Endodermal cell (in vitro differentiated cells): Measurements from ENCODE around the gene RPTOR. TPM values are rescaled to one million over a fixed set of nuclear protein-coding genes. Genes with fewer than 3 reads are reported as not detected.

Experiments
- DNase-seq: peaks from one replicate; pipeline ENCODE4 v3.0.0-alpha.2; 2017
- H3K27ac ChIP-seq: 2 replicates; pipeline ENCODE4 v1.5.1; 2013; ENCODE audit warnings: mild to moderate bottlenecking, low read depth, low read length, moderate library complexity
- H3K27me3 ChIP-seq: 2 replicates; pipeline ENCODE4 v1.6.1; 2013; ENCODE audit warnings: mild to moderate bottlenecking, low read length, moderate library complexity; ENCODE audit not compliant: insufficient read depth, control insufficient read depth, poor library complexity, severe bottlenecking
- H3K36me3 ChIP-seq: 2 replicates; pipeline ENCODE4 v1.7.0; 2013; ENCODE audit warnings: mild to moderate bottlenecking, low read length, moderate library complexity; ENCODE audit not compliant: control insufficient read depth, insufficient read depth
- H3K4me1 ChIP-seq: one replicate; pipeline ENCODE4 v1.7.0; 2013; ENCODE audit warnings: low read length; ENCODE audit not compliant: control insufficient read depth, insufficient read depth
- H3K4me3 ChIP-seq: 2 replicates; pipeline ENCODE4 v1.5.1; 2013; ENCODE audit warnings: mild to moderate bottlenecking, low read length, moderate library complexity
- H3K9ac ChIP-seq: 2 replicates; pipeline ENCODE4 v1.6.1; 2013; ENCODE audit warnings: mild to moderate bottlenecking, low read length, moderate library complexity; ENCODE audit not compliant: poor library complexity, severe bottlenecking; ENCODE audit errors: extremely low read depth
- H3K9me3 ChIP-seq: 2 replicates; pipeline ENCODE4 v1.6.1; 2013; ENCODE audit warnings: mild to moderate bottlenecking, low read length, moderate library complexity; ENCODE audit not compliant: control insufficient read depth
- H3K27ac Mint-ChIP-seq: 2 replicates; pipeline ENCODE4 v1.8.0; 2020; ENCODE audit warnings: mixed read lengths
- H3K27me3 Mint-ChIP-seq: 2 replicates; pipeline ENCODE4 v1.8.0; 2021; ENCODE audit warnings: mild to moderate bottlenecking, mixed read lengths; ENCODE audit not compliant: insufficient read depth
- H3K36me3 Mint-ChIP-seq: 2 replicates; pipeline ENCODE4 v1.8.0; 2020; ENCODE audit warnings: low read depth, mixed read lengths
- H3K4me1 Mint-ChIP-seq: 2 replicates; pipeline ENCODE4 v1.8.0; 2020; ENCODE audit warnings: mixed read lengths
- H3K4me3 Mint-ChIP-seq: 2 replicates; pipeline ENCODE4 v1.8.0; 2020; ENCODE audit warnings: mild to moderate bottlenecking, moderate library complexity, mixed read lengths
- H3K9me3 Mint-ChIP-seq: 2 replicates; pipeline ENCODE4 v1.8.0; 2020; ENCODE audit warnings: mild to moderate bottlenecking, mixed read lengths
- CTCF ChIP-seq: fragments of 200-600 bp; sonication (generic); conservative IDR thresholded peaks from 2 replicates; pipeline ENCODE4 v1.5.0; 2021; ENCODE audit warnings: antibody characterized with exemption, mild to moderate bottlenecking
- WGBS, 2 experiments: methylation state at CpG; one replicate each; pipeline versions ENCODE4 v1.1.5 to v1.1.7; 2013; ENCODE audit warnings: missing lambda C conversion rate in 2 of 2, mixed read lengths in 1 of 2; ENCODE audit not compliant: insufficient coverage in 1 of 2, insufficient read length in 1 of 2; 5-methylcytosine and 5-hydroxymethylcytosine counted together
- total RNA-seq, 2 donors: library from RNA; stranded (reverse); fragmentation: NEBNext Ultra II Directional in 1 of 2; extraction: Animal tissue kit (Norgen Biotek cat#: 25700) in 1 of 2; gene quantifications; 2 replicates in 1 of 2; 3 replicates in 1 of 2; pipeline ENCODE4 v1.2.1, GENCODE V29; 2021

Gene RPTOR
- total RNA-seq, 2 donors from 2014 or later, result 45.1 to 53.4 TPM

- peaks cover 17% of the 10 kb centered on the region for H3K9me3 Mint-ChIP-seq
Measured at GRCh38 chr17:80860703-80861417, 316.2 kb downstream of the RPTOR start.

GRCh38 chr17:80861418-80861815 lies 316.8 kb downstream of the RPTOR start:
- Mint-ChIP-seq H3K27ac (no peak overlapping the region), H3K36me3 (peaks cover 25% of the 10 kb centered on the region), H3K4me3 (no peak overlapping the region), H3K4me1 (peaks cover 4% of the 10 kb centered on the region), H3K9me3 (peaks cover 17% of the 10 kb centered on the region), H3K27me3 (no peaks in the 10 kb centered on the region)
- DNase-seq, result no peak
- WGBS, 2 experiments, result 94 to 97% methylated on average over 7 to 11 of the region's 11 CpGs
- Histone ChIP-seq H3K27me3 (no peaks in the 10 kb centered on the region), H3K27ac (no peak overlapping the region), H3K4me3 (no peak overlapping the region), H3K9ac (no peak overlapping the region), H3K36me3 (peaks cover 28% of the 10 kb centered on the region), H3K4me1 (no peaks in the 10 kb centered on the region), H3K9me3 (peaks cover 25% of the 10 kb centered on the region)
- no peak for TF ChIP-seq CTCF

More at GRCh38 chr17:80860703-80861417, 316.2 kb downstream of the RPTOR start:
- H3K4me1 Mint-ChIP-seq, result peaks cover 4% of the 10 kb centered on the region
- H3K27ac Mint-ChIP-seq, result no peak overlapping the region
- Histone ChIP-seq H3K9me3 (peaks cover 25% of the 10 kb centered on the region), H3K4me3 (no peak overlapping the region), H3K4me1 (no peaks in the 10 kb centered on the region), H3K9ac (no peak overlapping the region), H3K27me3 (no peaks in the 10 kb centered on the region), H3K36me3 (peaks cover 31% of the 10 kb centered on the region), H3K27ac (no peak overlapping the region)
- H3K4me3 Mint-ChIP-seq, result no peak overlapping the region
- peak; percentile 32 for DNase-seq
- no peak for TF ChIP-seq CTCF
- 93 to 95% methylated on average over 5 to 11 of the region's 11 CpGs for WGBS, 2 experiments
- H3K36me3 Mint-ChIP-seq, result peaks cover 29% of the 10 kb centered on the region
- H3K27me3 Mint-ChIP-seq, result no peaks in the 10 kb centered on the region

GRCh38 chr17:80861892-80862291 lies 317.3 kb downstream of the RPTOR start:
- no peak overlapping the region for H3K4me3 ChIP-seq
- H3K9me3 Mint-ChIP-seq, result peaks cover 17% of the 10 kb centered on the region
- no peaks in the 10 kb centered on the region for H3K27me3 ChIP-seq
- no peak overlapping the region for H3K27ac Mint-ChIP-seq
- peaks cover 25% of the 10 kb centered on the region for H3K9me3 ChIP-seq
- H3K36me3 Mint-ChIP-seq, result peaks cover 24% of the 10 kb centered on the region
- no peaks in the 10 kb centered on the region for H3K27me3 Mint-ChIP-seq
- peaks cover 25% of the 10 kb centered on the region for H3K36me3 ChIP-seq
- TF ChIP-seq CTCF, result peak; percentile 62
- no peaks in the 10 kb centered on the region for H3K4me1 ChIP-seq
- no peak overlapping the region for H3K4me3 Mint-ChIP-seq
- 81 to 82% methylated on average over 6 to 8 of the region's 8 CpGs for WGBS, 2 experiments
- no peak overlapping the region for H3K9ac ChIP-seq
- H3K4me1 Mint-ChIP-seq, result peaks cover 4% of the 10 kb centered on the region
- no peak overlapping the region for H3K27ac ChIP-seq
- DNase-seq, result peak; percentile 83
